Liver (tissue), 9 donors: ENCODE data around the gene SYT13. TPM values are rescaled to one million over a fixed set of nuclear protein-coding genes. Genes with fewer than 3 reads are reported as not detected.

Source experiments
- DNase-seq: peaks from one replicate; pipeline ENCODE4 v3.0.0-alpha.2; 2017; ENCODE audit warnings: low spot score
- H3K27ac ChIP-seq, 2 donors: one replicate each; pipeline ENCODE4 v1.7.0; 2013; ENCODE audit warnings: inconsistent platforms in 2 of 2, low read length in 2 of 2, control low read depth in 1 of 2, low read depth in 1 of 2, mild to moderate bottlenecking in 1 of 2
- H3K27me3 ChIP-seq, 4 donors: one replicate each; pipeline versions ENCODE4 v1.6.1 to v1.7.0; 2013; ENCODE audit warnings: low read length in 3 of 4, inconsistent platforms in 1 of 4, mild to moderate bottlenecking in 1 of 4, moderate library complexity in 1 of 4; ENCODE audit not compliant: control insufficient read depth in 4 of 4, insufficient read depth in 4 of 4
- H3K36me3 ChIP-seq, 4 donors: one replicate each; pipeline versions ENCODE4 v1.6.1 to v1.7.0; 2013; ENCODE audit warnings: low read length in 3 of 4, mild to moderate bottlenecking in 3 of 4, low read depth in 1 of 4, moderate library complexity in 1 of 4; ENCODE audit not compliant: control insufficient read depth in 4 of 4, insufficient read depth in 3 of 4
- H3K4me1 ChIP-seq, 4 donors: one replicate each; pipeline versions ENCODE4 v1.6.1 to v1.7.0; 2013; ENCODE audit warnings: low read length in 3 of 4, mild to moderate bottlenecking in 3 of 4, moderate library complexity in 1 of 4; ENCODE audit not compliant: control insufficient read depth in 4 of 4, insufficient read depth in 4 of 4
- H3K4me3 ChIP-seq, 3 donors: one replicate each; pipeline versions ENCODE4 v1.6.1 to v1.7.0; 2013; ENCODE audit warnings: low read length in 3 of 3, control low read depth in 1 of 3, low read depth in 1 of 3, mild to moderate bottlenecking in 1 of 3
- H3K9ac ChIP-seq, 2 donors: one replicate each; pipeline ENCODE4 v1.7.0; 2013; ENCODE audit warnings: low read length in 2 of 2, mild to moderate bottlenecking in 2 of 2, moderate library complexity in 2 of 2, control low read depth in 1 of 2, low read depth in 1 of 2
- H3K9me3 ChIP-seq, 4 donors: one replicate each; pipeline versions ENCODE4 v1.6.1 to v1.7.0; 2013; ENCODE audit warnings: low read length in 3 of 4; ENCODE audit not compliant: control insufficient read depth in 4 of 4
- EGR1 ChIP-seq, 2 donors: IDR thresholded peaks; 2 replicates each; pipeline ENCODE4 v1.6.1; 2016 to 2018; ENCODE audit warnings: antibody characterized with exemption in 2 of 2, low read depth in 2 of 2
- FOXA1 ChIP-seq: IDR thresholded peaks from 2 replicates; pipeline ENCODE4 v1.6.1; 2016; ENCODE audit warnings: antibody characterized with exemption
- GABPA ChIP-seq, 2 donors: IDR thresholded peaks in 1 of 2; conservative IDR thresholded peaks in 1 of 2; 2 replicates each; pipeline ENCODE4 v1.6.1; 2016; ENCODE audit warnings: antibody characterized with exemption in 2 of 2, mild to moderate bottlenecking in 1 of 2, moderate library complexity in 1 of 2
- HNF4A ChIP-seq, 2 donors: conservative IDR thresholded peaks; 2 replicates each; pipeline ENCODE4 v1.6.1; 2016; ENCODE audit warnings: antibody characterized with exemption in 2 of 2, mild to moderate bottlenecking in 2 of 2
- HNF4G ChIP-seq: IDR thresholded peaks from 2 replicates; pipeline ENCODE4 v1.6.1; 2016; ENCODE audit warnings: antibody characterized with exemption
- JUND ChIP-seq, 2 donors: IDR thresholded peaks; 2 replicates each; pipeline ENCODE4 v1.6.1; 2016; ENCODE audit warnings: antibody characterized with exemption in 2 of 2
- NR2F2 ChIP-seq: IDR thresholded peaks from 2 replicates; pipeline ENCODE4 v1.6.1; 2016; ENCODE audit warnings: antibody characterized with exemption
- RXRA ChIP-seq, 2 donors: IDR thresholded peaks; 2 replicates each; pipeline ENCODE4 v1.6.1; 2017 to 2018; ENCODE audit warnings: antibody characterized with exemption in 2 of 2, mild to moderate bottlenecking in 1 of 2
- SP1 ChIP-seq: IDR thresholded peaks from 2 replicates; pipeline ENCODE4 v1.6.1; 2018; ENCODE audit warnings: antibody characterized with exemption, mild to moderate bottlenecking
- TAF1 ChIP-seq: conservative IDR thresholded peaks from 2 replicates; pipeline ENCODE4 v1.6.1; 2016; ENCODE audit warnings: antibody characterized with exemption, mild to moderate bottlenecking
- YY1 ChIP-seq: IDR thresholded peaks from 2 replicates; pipeline ENCODE4 v1.6.1; 2016; ENCODE audit warnings: antibody characterized with exemption, mild to moderate bottlenecking
- ZBTB33 ChIP-seq: IDR thresholded peaks from 2 replicates; pipeline ENCODE4 v1.6.1; 2016; ENCODE audit warnings: antibody characterized with exemption
- WGBS: extraction: QIAGEN DNeasy Blood & Tissue Kit; methylation state at CpG from one replicate; pipeline ENCODE4 v1.1.7; 2013; 5-methylcytosine and 5-hydroxymethylcytosine counted together
- polyA plus RNA-seq, 2 donors: library from polyadenylated mRNA; stranded (reverse) in 1 of 2; unstranded in 1 of 2; fragments of 200-250 nt in 1 of 2; fragments of >200 nt in 1 of 2; fragmentation: Nextera tagmentation in 1 of 2; extraction: Ambion mirVana in 1 of 2; gene quantifications; one replicate each; pipeline versions ENCODE4 v1.2.1 to v1.2.3, GENCODE V29; 2013 to 2015
- total RNA-seq, 2 donors: library from RNA; depleted of rRNA; stranded (reverse); fragments of >200 nt; gene quantifications; one replicate each; pipeline ENCODE4 v1.2.3, GENCODE V29; 2014
- TF ChIP-seq, protein P1 (sequence below): IDR thresholded peaks from 2 replicates; pipeline ENCODE4 v1.6.1; 2016; ENCODE audit warnings: antibody characterized with exemption, mild to moderate bottlenecking
- TF ChIP-seq, protein P2 (sequence below): fragments of 150-350 bp; IDR thresholded peaks from 2 replicates; pipeline ENCODE4 v1.5.1; 2017; ENCODE audit warnings: improper control_type of control experiment, low read depth, low read length; ENCODE audit not compliant: missing input control
- TF ChIP-seq, protein P3 (sequence below): IDR thresholded peaks from 2 replicates; pipeline ENCODE4 v1.6.1; 2016; ENCODE audit warnings: antibody characterized with exemption
- TF ChIP-seq, protein P4 (sequence below): IDR thresholded peaks from 2 replicates; pipeline ENCODE4 v1.6.1; 2016; ENCODE audit warnings: antibody characterized with exemption
- donor health status: healthy.
- donor health status: healthy.
- donor health status: healthy.
- donor health status: healthy.
- donor health status: healthy.

The SYT13 gene
- total and polyA plus RNA-seq, 4 donors: 0.05 to 0.33 (median 0.14) TPM

GRCh38 chr11:45285250-45285828 is 802 bp downstream of the SYT13 start:
- H3K4me1 ChIP-seq: peaks cover 0 to 4% (median 2%) of the 10 kb centered on the region in 4 donors
- no peak overlapping the region for H3K27ac ChIP-seq
- DNase-seq: no peak
- peaks cover 0 to 3% (median 1%) of the 10 kb centered on the region in 4 donors for H3K9me3 ChIP-seq
- WGBS: 14% methylated on average over 13 of the region's 13 CpGs
- H3K9ac ChIP-seq: no peak overlapping the region
- peaks cover 0 to 22% (median 6%) of the 10 kb centered on the region in 4 donors for H3K27me3 ChIP-seq
- no peaks in the 10 kb centered on the region for H3K36me3 ChIP-seq
- H3K4me3 ChIP-seq: no peak overlapping the region
- TF ChIP-seq EGR1 (IDR thresholded peaks at IDR 0.05; ENCODE audit: low read depth in 2 of 2): no peak
- TF ChIP-seq HNF4G: no peak
- TF ChIP-seq NR2F2: no peak
- no peak for TF ChIP-seq ZBTB33
- no peak for TF ChIP-seq SP1
- TF ChIP-seq GABPA (IDR thresholded peaks at IDR 0.05 in 1 of 2, conservative IDR thresholded peaks at IDR 0.05 in 1 of 2): no peak
- TF ChIP-seq TAF1: no peak
- TF ChIP-seq YY1: no peak

DNA sequence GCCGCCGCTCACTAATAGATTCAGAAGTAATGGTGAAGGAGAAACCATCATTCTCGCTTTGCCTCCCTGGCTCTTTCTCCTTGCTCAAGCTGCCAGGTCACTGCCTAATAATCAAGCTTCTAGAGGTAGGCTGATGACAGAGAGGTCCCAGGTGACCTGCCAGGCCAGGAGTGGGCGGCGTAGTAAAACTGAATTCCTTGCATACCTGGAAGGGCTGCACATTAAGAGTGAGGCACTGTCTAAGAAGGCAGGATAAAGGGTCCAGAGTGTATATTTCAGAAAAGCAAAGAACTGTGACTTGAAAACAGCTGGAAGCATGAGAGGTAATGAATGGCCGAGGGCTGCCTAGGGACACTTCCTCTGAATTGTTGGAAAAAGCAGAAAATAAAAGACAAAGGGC is 4.1 kb downstream of the SYT13 start:
- 82% methylated on average over 6 of the region's 6 CpGs for WGBS

More for the DNA sequence above, 4.1 kb downstream of the SYT13 start:
- Histone ChIP-seq H3K4me1 (peaks cover 0 to 4% (median 2%) of the 10 kb centered on the region in 4 donors), H3K9me3 (peaks cover 0 to 6% (median 0%) of the 10 kb centered on the region in 4 donors), H3K4me3 (no peak overlapping the region), H3K27ac (no peak overlapping the region), H3K27me3 (peaks cover 0 to 18% (median 6%) of the 10 kb centered on the region in 4 donors), H3K36me3 (peaks cover 0 to 3% (median 0%) of the 10 kb centered on the region in 4 donors), H3K9ac (no peak overlapping the region)
- DNase-seq: no peak
- TF ChIP-seq SP1 (no peak), YY1 (no peak), RXRA (IDR thresholded peaks at IDR 0.05) (no peak), TAF1 (no peak), HNF4G (no peak), FOXA1 (no peak), NR2F2 (no peak), ZBTB33 (no peak), GABPA (IDR thresholded peaks at IDR 0.05 in 1 of 2, conservative IDR thresholded peaks at IDR 0.05 in 1 of 2) (no peak), EGR1 (IDR thresholded peaks at IDR 0.05; ENCODE audit: low read depth in 2 of 2) (no peak), HNF4A (conservative IDR thresholded peaks at IDR 0.05) (no peak), JUND (IDR thresholded peaks at IDR 0.05) (no peak)
- TF ChIP-seq, protein P1, sequence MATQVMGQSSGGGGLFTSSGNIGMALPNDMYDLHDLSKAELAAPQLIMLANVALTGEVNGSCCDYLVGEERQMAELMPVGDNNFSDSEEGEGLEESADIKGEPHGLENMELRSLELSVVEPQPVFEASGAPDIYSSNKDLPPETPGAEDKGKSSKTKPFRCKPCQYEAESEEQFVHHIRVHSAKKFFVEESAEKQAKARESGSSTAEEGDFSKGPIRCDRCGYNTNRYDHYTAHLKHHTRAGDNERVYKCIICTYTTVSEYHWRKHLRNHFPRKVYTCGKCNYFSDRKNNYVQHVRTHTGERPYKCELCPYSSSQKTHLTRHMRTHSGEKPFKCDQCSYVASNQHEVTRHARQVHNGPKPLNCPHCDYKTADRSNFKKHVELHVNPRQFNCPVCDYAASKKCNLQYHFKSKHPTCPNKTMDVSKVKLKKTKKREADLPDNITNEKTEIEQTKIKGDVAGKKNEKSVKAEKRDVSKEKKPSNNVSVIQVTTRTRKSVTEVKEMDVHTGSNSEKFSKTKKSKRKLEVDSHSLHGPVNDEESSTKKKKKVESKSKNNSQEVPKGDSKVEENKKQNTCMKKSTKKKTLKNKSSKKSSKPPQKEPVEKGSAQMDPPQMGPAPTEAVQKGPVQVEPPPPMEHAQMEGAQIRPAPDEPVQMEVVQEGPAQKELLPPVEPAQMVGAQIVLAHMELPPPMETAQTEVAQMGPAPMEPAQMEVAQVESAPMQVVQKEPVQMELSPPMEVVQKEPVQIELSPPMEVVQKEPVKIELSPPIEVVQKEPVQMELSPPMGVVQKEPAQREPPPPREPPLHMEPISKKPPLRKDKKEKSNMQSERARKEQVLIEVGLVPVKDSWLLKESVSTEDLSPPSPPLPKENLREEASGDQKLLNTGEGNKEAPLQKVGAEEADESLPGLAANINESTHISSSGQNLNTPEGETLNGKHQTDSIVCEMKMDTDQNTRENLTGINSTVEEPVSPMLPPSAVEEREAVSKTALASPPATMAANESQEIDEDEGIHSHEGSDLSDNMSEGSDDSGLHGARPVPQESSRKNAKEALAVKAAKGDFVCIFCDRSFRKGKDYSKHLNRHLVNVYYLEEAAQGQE: no peak
- TF ChIP-seq, protein P2, sequence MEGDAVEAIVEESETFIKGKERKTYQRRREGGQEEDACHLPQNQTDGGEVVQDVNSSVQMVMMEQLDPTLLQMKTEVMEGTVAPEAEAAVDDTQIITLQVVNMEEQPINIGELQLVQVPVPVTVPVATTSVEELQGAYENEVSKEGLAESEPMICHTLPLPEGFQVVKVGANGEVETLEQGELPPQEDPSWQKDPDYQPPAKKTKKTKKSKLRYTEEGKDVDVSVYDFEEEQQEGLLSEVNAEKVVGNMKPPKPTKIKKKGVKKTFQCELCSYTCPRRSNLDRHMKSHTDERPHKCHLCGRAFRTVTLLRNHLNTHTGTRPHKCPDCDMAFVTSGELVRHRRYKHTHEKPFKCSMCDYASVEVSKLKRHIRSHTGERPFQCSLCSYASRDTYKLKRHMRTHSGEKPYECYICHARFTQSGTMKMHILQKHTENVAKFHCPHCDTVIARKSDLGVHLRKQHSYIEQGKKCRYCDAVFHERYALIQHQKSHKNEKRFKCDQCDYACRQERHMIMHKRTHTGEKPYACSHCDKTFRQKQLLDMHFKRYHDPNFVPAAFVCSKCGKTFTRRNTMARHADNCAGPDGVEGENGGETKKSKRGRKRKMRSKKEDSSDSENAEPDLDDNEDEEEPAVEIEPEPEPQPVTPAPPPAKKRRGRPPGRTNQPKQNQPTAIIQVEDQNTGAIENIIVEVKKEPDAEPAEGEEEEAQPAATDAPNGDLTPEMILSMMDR: no peak
- TF ChIP-seq, protein P3, sequence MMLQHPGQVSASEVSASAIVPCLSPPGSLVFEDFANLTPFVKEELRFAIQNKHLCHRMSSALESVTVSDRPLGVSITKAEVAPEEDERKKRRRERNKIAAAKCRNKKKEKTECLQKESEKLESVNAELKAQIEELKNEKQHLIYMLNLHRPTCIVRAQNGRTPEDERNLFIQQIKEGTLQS: no peak
- TF ChIP-seq, protein P4, sequence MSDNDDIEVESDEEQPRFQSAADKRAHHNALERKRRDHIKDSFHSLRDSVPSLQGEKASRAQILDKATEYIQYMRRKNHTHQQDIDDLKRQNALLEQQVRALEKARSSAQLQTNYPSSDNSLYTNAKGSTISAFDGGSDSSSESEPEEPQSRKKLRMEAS: no peak
